Activated B cell treated with CpG ODN at 0.5 μM for 24 hours (primary cell): ENCODE measurements around the gene GBA2. TPM values are rescaled to one million over a fixed set of nuclear protein-coding genes. Genes with fewer than 3 reads are reported as not detected.

ENCODE experiments used
- ATAC-seq: fragments of 200-7000 bp; cut with Tn5 transposase; one replicate; pipeline ENCODE4 v1.10.0; 2021; ENCODE audit warnings: low read depth, mild to moderate bottlenecking, moderate library complexity
- CTCF ChIA-PET: fragments of 350-600 bp; sonication (Branson Sonifier 250); formaldehyde crosslinking; loops from one replicate; lab custom pipeline; 2021; ENCODE audit warnings: antibody characterized with exemption; lab: Charles Lee
- POLR2A ChIA-PET: fragments of 350-600 bp; sonication (Branson Sonifier 250); formaldehyde crosslinking; loops from one replicate; lab custom pipeline; 2021; ENCODE audit warnings: antibody characterized with exemption; lab: Charles Lee
- DNase-seq: peaks from one replicate; pipeline ENCODE4 v3.0.0; 2022
- H3K27ac Mint-ChIP-seq: one replicate; pipeline ENCODE4 v1.8.0; 2020; ENCODE audit warnings: mixed read lengths
- H3K27me3 Mint-ChIP-seq: one replicate; pipeline ENCODE4 v1.8.0; 2021; ENCODE audit warnings: mixed read lengths
- H3K36me3 Mint-ChIP-seq: one replicate; pipeline ENCODE4 v1.8.0; 2021; ENCODE audit warnings: low read depth, mixed read lengths
- H3K4me1 Mint-ChIP-seq: one replicate; pipeline ENCODE4 v1.8.0; 2021; ENCODE audit warnings: mixed read lengths
- H3K4me3 Mint-ChIP-seq: one replicate; pipeline ENCODE4 v1.8.0; 2020; ENCODE audit warnings: mild to moderate bottlenecking, mixed read lengths
- H3K9me3 Mint-ChIP-seq: one replicate; pipeline ENCODE4 v1.8.0; 2020; ENCODE audit warnings: mixed read lengths
- intact Hi-C: fragments of 100-400 bp; cut with micrococcal nuclease; formaldehyde crosslinking; loops from one replicate; pipeline ENCODE4 v1.15.1; 2024
- total RNA-seq: library from RNA; stranded (reverse); gene quantifications from 2 replicates; pipeline ENCODE4 v1.2.3, GENCODE V29; 2022
- TF ChIP-seq, protein P1 (sequence below): fragments of 200-600 bp; IDR thresholded peaks from one replicate; pipeline ENCODE4 v1.8.0; 2022; ENCODE audit warnings: antibody characterized with exemption, mild to moderate bottlenecking

The GBA2 gene
- 93.4 and 104 TPM in 2 replicates for total RNA-seq

DNA sequence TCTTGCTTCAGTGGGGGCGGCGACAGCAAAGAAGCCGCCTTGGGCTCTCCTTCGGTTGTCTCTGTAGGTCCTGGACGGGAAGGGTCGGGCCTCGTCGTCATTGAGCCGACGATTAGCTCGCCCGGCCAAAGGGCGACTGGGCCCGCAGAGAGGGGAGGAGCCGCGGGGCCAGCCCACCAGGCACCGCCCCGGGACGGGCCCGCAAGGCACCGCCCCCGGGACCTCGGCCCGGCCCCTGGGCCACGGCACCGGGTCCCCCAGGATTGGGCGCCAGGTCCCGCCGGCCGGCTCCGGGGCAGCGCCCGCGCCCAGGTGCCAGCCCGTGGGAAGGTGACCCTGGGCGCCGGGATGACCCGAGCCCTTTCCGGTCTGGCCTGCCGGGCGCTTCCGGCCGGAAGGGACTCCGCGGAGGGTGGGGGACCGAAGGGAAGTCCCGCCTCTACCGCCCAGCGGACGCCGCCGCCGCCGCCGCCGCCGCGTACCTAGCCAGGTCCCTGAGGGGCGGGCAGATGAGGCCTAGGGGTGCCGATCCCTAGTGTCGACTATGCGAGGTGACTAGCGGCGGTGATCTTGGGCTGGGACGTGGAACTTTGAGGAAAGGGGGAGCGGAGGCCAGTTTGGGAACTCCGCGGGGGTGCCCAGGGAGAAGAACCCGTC lies at the start of gene GBA2, which contains the start of gene RGP1:
GBA2 (minus strand) TSS at position 371 of the 657 bp plus-strand sequence. CDS start 524 bp downstream, outside the sequence.
RGP1 (plus strand) TSS at position 430 of the 657 bp plus-strand sequence. CDS start 469 bp downstream, outside the sequence.
- POLR2A ChIA-PET: interaction anchor here (0.6 to 6.2 kb wide), 22 partner anchors 8 to 145 kb away, joined by 3 to 67 read pairs (median 4); partner anchors contain the start of genes CCDC107, CREB3, HINT2 and RMRP
- Mint-ChIP-seq H3K36me3 (peaks cover 57% of the 10 kb centered on the region), H3K4me1 (peaks cover 44% of the 10 kb centered on the region), H3K4me3 (peak within 1 kb of the TSS; percentile 93), H3K27me3 (no peaks in the 10 kb centered on the region), H3K27ac (peak within 1 kb of the TSS; percentile 88), H3K9me3 (no peaks in the 10 kb centered on the region)
- CTCF ChIA-PET: interaction anchor here (0.7 to 6.0 kb wide), 14 partner anchors 7 to 145 kb away, joined by 3 to 51 read pairs (median 5); partner anchors contain the start of gene CCDC107
- DNase-seq (peak; percentile 84), ATAC-seq (peak; percentile 84)
- intact Hi-C loops: loop anchor here (1.0 to 5.0 kb wide), 6 partner anchors 8 to 145 kb away; partner anchors contain the start of genes CREB3, HINT2 and TLN1
- TF ChIP-seq, protein P1, sequence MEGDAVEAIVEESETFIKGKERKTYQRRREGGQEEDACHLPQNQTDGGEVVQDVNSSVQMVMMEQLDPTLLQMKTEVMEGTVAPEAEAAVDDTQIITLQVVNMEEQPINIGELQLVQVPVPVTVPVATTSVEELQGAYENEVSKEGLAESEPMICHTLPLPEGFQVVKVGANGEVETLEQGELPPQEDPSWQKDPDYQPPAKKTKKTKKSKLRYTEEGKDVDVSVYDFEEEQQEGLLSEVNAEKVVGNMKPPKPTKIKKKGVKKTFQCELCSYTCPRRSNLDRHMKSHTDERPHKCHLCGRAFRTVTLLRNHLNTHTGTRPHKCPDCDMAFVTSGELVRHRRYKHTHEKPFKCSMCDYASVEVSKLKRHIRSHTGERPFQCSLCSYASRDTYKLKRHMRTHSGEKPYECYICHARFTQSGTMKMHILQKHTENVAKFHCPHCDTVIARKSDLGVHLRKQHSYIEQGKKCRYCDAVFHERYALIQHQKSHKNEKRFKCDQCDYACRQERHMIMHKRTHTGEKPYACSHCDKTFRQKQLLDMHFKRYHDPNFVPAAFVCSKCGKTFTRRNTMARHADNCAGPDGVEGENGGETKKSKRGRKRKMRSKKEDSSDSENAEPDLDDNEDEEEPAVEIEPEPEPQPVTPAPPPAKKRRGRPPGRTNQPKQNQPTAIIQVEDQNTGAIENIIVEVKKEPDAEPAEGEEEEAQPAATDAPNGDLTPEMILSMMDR: no peak

DNA sequence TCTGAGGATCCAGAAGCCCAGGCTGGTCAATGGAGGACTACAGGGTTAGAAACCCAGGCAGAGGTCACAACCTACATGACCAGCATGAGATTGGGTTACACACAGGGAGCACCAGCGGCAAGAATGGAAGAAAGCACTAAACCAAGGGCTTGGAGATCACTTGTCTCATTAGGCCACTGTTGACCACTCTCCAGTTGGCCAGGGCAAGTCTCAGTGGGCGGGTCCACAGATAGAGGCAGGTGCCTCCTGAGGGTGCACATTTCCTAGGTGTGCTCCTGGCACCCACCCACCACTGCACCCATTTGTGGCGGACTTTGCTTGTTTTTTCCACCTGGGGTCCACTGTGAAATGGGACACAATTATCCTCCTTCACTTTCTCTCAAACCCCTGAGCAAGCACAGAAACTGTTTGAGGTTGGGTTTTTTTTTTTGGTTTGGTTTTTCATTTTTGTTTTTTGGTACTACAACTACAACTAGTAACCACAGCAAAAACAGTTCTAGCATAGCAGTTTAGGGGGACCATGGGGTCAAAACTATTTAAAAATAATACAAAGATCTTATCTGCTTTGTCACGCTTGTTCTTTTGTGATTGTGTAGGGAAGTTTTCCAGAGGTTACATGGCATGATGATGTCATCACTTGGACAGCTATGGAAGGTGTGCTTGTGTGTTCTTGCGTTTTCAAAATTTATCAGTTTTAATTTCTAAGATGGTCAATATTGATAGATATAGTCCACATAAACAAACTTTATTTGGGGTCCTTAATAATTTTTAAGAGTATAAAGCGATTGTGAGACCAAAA lies 48.5 kb upstream of the GBA2 start:
- Mint-ChIP-seq H3K36me3 (peaks cover 23% of the 10 kb centered on the region), H3K9me3 (no peaks in the 10 kb centered on the region), H3K4me3 (no peak overlapping the region), H3K4me1 (no peaks in the 10 kb centered on the region), H3K27ac (no peak overlapping the region), H3K27me3 (no peaks in the 10 kb centered on the region)
- CTCF ChIA-PET: interaction anchor here (1.4 to 2.6 kb wide), 2 partner anchors 29 to 85 kb away, joined by 7 read pairs; no protein-coding TSS in a partner anchor
- POLR2A ChIA-PET: no interaction called here
- no peak for DNase-seq
- ATAC-seq: no peak
- intact Hi-C loops: no loop called here
- TF ChIP-seq, protein P1: no peak

DNA sequence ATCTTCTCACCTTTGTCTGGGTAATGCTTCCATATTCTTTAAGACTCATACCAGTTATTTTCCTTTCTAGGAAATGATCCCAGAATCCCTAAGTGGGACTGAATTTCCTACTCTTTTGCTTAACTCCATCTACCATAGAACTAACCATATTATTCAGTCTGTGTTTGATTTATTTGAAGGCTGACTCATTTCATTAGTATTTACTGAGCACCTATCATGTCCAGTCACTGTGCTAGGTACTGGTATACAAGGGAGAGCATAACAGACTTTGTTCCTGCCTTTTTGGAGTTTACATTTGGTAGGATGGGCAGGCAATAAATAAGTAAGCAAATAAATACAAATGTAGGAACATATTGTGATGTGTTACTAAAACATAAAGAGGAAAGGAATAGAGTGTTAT lies 46.7 kb upstream of the GBA2 start:
- CTCF ChIA-PET: interaction anchor here (1.4 to 2.6 kb wide), 2 partner anchors 31 to 87 kb away, joined by 7 read pairs; no protein-coding TSS in a partner anchor
- H3K4me1 Mint-ChIP-seq: peaks cover 4% of the 10 kb centered on the region
- H3K27ac Mint-ChIP-seq: no peak overlapping the region
- peaks cover under 1% of the 10 kb centered on the region for H3K27me3 Mint-ChIP-seq
- ATAC-seq: no peak
- TF ChIP-seq, protein P1: no peak
- POLR2A ChIA-PET: interaction anchor here (0.5 kb wide), 1 partner anchor 1124 kb away, joined by 3 read pairs; no protein-coding TSS in a partner anchor
- no peaks in the 10 kb centered on the region for H3K9me3 Mint-ChIP-seq
- intact Hi-C loops: no loop called here
- no peak overlapping the region for H3K4me3 Mint-ChIP-seq
- DNase-seq: no peak
- peaks cover 8% of the 10 kb centered on the region for H3K36me3 Mint-ChIP-seq

DNA sequence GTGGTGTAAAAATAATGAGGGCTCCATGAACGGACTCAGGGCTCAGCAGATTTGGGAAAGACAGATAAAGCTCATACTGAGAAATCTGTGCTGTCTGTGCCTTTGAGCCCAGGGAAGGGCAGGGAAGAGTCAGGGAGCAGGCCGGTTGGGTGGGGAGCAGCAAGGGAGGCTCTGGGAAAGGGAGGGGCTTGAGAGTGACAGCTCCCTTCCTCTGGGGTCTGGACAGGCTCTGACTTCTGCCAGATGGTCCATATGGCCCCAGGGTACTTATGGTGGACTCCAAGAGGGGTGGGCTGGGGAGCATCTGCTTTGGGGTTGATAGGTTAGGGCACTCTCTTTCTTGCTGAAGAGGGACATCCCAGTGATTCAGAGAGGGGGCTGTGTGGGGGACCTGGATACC lies 44.4 kb upstream of the GBA2 start:
- DNase-seq: no peak
- peaks cover 10% of the 10 kb centered on the region for H3K4me1 Mint-ChIP-seq

More for the DNA sequence above, 44.4 kb upstream of the GBA2 start:
- intact Hi-C loops: no loop called here
- no peaks in the 10 kb centered on the region for H3K9me3 Mint-ChIP-seq
- peaks cover 8% of the 10 kb centered on the region for H3K36me3 Mint-ChIP-seq
- ChIA-PET CTCF (interaction anchor here (0.9 to 2.7 kb wide), 3 partner anchors 33 to 89 kb away, joined by 4 to 28 read pairs (median 5); no protein-coding TSS in a partner anchor), POLR2A (interaction anchor here (0.7 kb wide), 1 partner anchor 36 kb away, joined by 3 read pairs; no protein-coding TSS in a partner anchor)
- TF ChIP-seq, protein P1: no peak
- H3K27me3 Mint-ChIP-seq: peaks cover 5% of the 10 kb centered on the region
- H3K4me3 Mint-ChIP-seq: no peak overlapping the region
- ATAC-seq: no peak
- H3K27ac Mint-ChIP-seq: no peak overlapping the region
